Heart left ventricle (tissue), 16 donors: ENCODE measurements around the gene ARL5C. TPM values are rescaled to one million over a fixed set of nuclear protein-coding genes. Genes with fewer than 3 reads are reported as not detected.

Source experiments
- ATAC-seq, 4 donors: fragments of 200-7000 bp; cut with Tn5 transposase; one replicate each; pipeline ENCODE4 v1.9.1; 2020 to 2022; ENCODE audit warnings: moderate library complexity in 4 of 4, mild to moderate bottlenecking in 3 of 4, moderate number of reproducible peaks in 1 of 4
- DNase-seq, 5 donors: peaks; one replicate each; pipeline ENCODE4 v3.0.0-alpha.2; 2020
- H3K27ac ChIP-seq, 12 donors: fragments of 200-600 bp; sonication (generic) in 4 of 12; one replicate each; pipeline versions ENCODE4 v1.5.0 to v1.8.0; 2016 to 2022; ENCODE audit warnings: mild to moderate bottlenecking in 2 of 12
- H3K27me3 ChIP-seq, 9 donors: fragments of 200-600 bp; sonication (generic) in 2 of 9; one replicate each; pipeline versions ENCODE4 v1.5.1 to v1.8.0; 2016 to 2022; ENCODE audit warnings: mild to moderate bottlenecking in 3 of 9
- H3K36me3 ChIP-seq, 9 donors: fragments of 200-600 bp; sonication (generic) in 2 of 9; one replicate each; pipeline versions ENCODE4 v1.5.0 to v1.8.0; 2018 to 2022; ENCODE audit warnings: mild to moderate bottlenecking in 2 of 9
- H3K4me1 ChIP-seq, 12 donors: fragments of 200-600 bp; sonication (generic) in 4 of 12; one replicate each; pipeline versions ENCODE4 v1.5.0 to v1.8.0; 2016 to 2022; ENCODE audit warnings: mild to moderate bottlenecking in 3 of 12
- H3K4me3 ChIP-seq, 12 donors: fragments of 200-600 bp; sonication (generic) in 4 of 12; one replicate each; pipeline versions ENCODE4 v1.5.0 to v1.8.0; 2017 to 2022; ENCODE audit warnings: mild to moderate bottlenecking in 9 of 12, moderate library complexity in 4 of 12
- H3K9me3 ChIP-seq, 12 donors: fragments of 200-600 bp; sonication (generic) in 4 of 12; one replicate each; pipeline versions ENCODE4 v1.5.0 to v1.8.0; 2016 to 2022; ENCODE audit warnings: mild to moderate bottlenecking in 1 of 12
- POLR2A ChIP-seq, 2 donors: fragments of 450-650 bp; IDR thresholded peaks; one replicate each; pipeline ENCODE4 v1.6.1; 2017; ENCODE audit warnings: antibody characterized with exemption in 2 of 2, mild to moderate bottlenecking in 2 of 2, moderate library complexity in 2 of 2
- WGBS, 4 donors: extraction: QIAGEN DNeasy Blood & Tissue Kit in 2 of 4; methylation state at CpG; one replicate each; pipeline versions ENCODE4 v1.1.5 to v1.1.7; 2013 to 2018; 5-methylcytosine and 5-hydroxymethylcytosine counted together
- intact Hi-C, 10 donors: fragments of 100-400 bp; cut with DNase I; formaldehyde crosslinking; loops; one replicate each; pipeline versions ENCODE4 v1.11.1 to v1.14.2; 2022
- polyA plus RNA-seq, 2 donors: library from polyadenylated mRNA; stranded (reverse); fragments of 200-250 nt; gene quantifications; one replicate each; pipeline ENCODE4 v1.2.3, GENCODE V29; 2013
- total RNA-seq, 9 donors: library from RNA; depleted of rRNA in 2 of 9; stranded (reverse); fragments of >200 nt in 2 of 9; fragmentation: NEBNext Ultra II Directional in 3 of 9; extraction: Animal tissue kit (Norgen Biotek cat#: 25700) in 3 of 9; gene quantifications; one replicate each; pipeline versions ENCODE4 v1.1.0 to v1.2.4, GENCODE V29; 2016 to 2023
- TF ChIP-seq, protein P1 (sequence below), 12 donors: fragments of 200-600 bp; sonication (generic) in 4 of 12; IDR thresholded peaks; one replicate each; pipeline versions ENCODE4 v1.5.0 to v1.8.0; 2018 to 2022; ENCODE audit warnings: antibody characterized with exemption in 12 of 12, mild to moderate bottlenecking in 5 of 12
- donor health status: ischemic (EF 13 %, LVEDD 7.1; RV severe dilation, severe dysfunction).
- donor health status: healthy with polysubstance abuse.
- donor health status: DM: no; HTN: yes; CAD: no.
- donor health status: DM: no; HTN: no; CAD: no.
- donor health status: ischemic (EF 25% LVEDD 6.9; RV normal size, moderate dysfunction).
- donor health status: ischemic (EF 25% LVEDD 5.7; RV mildly dilated, moderate dysfunction).
- donor health status: healthy.
- donor health status: DM: yes; HTN: yes; CAD: no.
- donor health status: ischemic (EF 35%, LVEDD 5.7; RV mildly dilated, moderate dysfunction).
- donor health status: nonischemic (EF 11% LVEDD 7.7; RV severe dilation, severe dysfunction).
- donor health status: DM: yes; HTN: yes; CAD: no.
- donor health status: PGD.
- donor health status: ischemic (EF 29% LVEDD 5.4; RV normal size, mild dysfunction).
- donor health status: nonischemic (EF 23%, LVEDD 6.1; RV moderate dilation, normal function).

ARL5C gene
- total and polyA plus RNA-seq, 11 donors, result not detected

DNA sequence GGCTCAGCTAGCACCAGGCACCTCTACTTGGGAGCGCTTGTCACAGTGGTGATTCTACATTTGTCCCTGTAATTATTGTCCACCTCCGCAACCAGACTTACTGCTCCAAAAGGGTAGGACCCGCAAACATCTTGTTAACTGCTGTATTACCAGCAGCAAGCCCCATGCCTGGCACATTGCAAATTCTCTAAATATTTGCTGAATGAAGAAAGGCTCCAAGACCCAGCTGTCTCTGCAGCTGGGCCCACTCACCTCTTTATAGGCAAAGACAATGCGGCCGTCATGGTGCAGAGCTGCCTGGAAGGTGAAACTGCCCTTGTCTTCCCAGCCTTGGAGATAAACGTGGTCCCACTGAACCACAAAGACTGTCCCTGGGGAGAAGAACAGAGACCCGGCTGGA is 58.8 kb downstream of the ARL5C start:
- H3K27ac ChIP-seq, result no peak overlapping the region
- DNase-seq, result peak in 1 of 5 donors; percentile 8
- 85 to 90% (median 85%) methylated on average over 7 of the region's 7 CpGs for WGBS, 4 donors
- TF ChIP-seq, protein P1, sequence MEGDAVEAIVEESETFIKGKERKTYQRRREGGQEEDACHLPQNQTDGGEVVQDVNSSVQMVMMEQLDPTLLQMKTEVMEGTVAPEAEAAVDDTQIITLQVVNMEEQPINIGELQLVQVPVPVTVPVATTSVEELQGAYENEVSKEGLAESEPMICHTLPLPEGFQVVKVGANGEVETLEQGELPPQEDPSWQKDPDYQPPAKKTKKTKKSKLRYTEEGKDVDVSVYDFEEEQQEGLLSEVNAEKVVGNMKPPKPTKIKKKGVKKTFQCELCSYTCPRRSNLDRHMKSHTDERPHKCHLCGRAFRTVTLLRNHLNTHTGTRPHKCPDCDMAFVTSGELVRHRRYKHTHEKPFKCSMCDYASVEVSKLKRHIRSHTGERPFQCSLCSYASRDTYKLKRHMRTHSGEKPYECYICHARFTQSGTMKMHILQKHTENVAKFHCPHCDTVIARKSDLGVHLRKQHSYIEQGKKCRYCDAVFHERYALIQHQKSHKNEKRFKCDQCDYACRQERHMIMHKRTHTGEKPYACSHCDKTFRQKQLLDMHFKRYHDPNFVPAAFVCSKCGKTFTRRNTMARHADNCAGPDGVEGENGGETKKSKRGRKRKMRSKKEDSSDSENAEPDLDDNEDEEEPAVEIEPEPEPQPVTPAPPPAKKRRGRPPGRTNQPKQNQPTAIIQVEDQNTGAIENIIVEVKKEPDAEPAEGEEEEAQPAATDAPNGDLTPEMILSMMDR (IDR thresholded peaks at IDR 0.05), result no peak
- no peak for TF ChIP-seq POLR2A (IDR thresholded peaks at IDR 0.05)
- H3K36me3 ChIP-seq, result peaks cover 0 to 2% (median 0%) of the 10 kb centered on the region in 9 donors
- no peaks in the 10 kb centered on the region for H3K27me3 ChIP-seq
- H3K9me3 ChIP-seq, result no peaks in the 10 kb centered on the region
- no peak for ATAC-seq
- H3K4me3 ChIP-seq, result no peak overlapping the region
- H3K4me1 ChIP-seq, result peaks cover 0 to 9% (median 0%) of the 10 kb centered on the region in 12 donors
- intact Hi-C loops, result no loop called here

Other genes with a start within 250 kb of the ARL5C start
- under 1 TPM in 1 of 9 donors, not detected in 8; 0.11 TPM for gene FBXO47, start 198.8 kb downstream of the ARL5C start, total RNA-seq
- gene FBXO47, start 198.8 kb downstream of the ARL5C start, polyA plus RNA-seq, result not detected
- gene PLXDC1, start 14.5 kb downstream of the ARL5C start, total RNA-seq, result 10 to 100 TPM in 7 of 9 donors, 1 to 10 TPM in 2; 6.3 to 17.4 (median 13.8) TPM
- 10 to 100 TPM in 1 of 2 donors, 1 to 10 TPM in 1; 4.8 to 13.3 TPM for gene PLXDC1, start 14.5 kb downstream of the ARL5C start, polyA plus RNA-seq
- 10 to 100 TPM in 1 of 9 donors, 1 to 10 TPM in 8; 4.3 to 13.4 (median 7.1) TPM for gene CACNB1, start 31.5 kb upstream of the ARL5C start, total RNA-seq
- gene CACNB1, start 31.5 kb upstream of the ARL5C start, polyA plus RNA-seq, result 10 to 100 TPM in 1 of 2 donors, 1 to 10 TPM in 1; 6.1 to 14.3 TPM
- gene RPL19, start 34.1 kb upstream of the ARL5C start, total RNA-seq, result 1,000 to 10,000 TPM in 6 of 9 donors, 100 to 1,000 TPM in 3; 836 to 1,525 (median 1,097) TPM
- 1,000 to 10,000 TPM; 1,669 to 2,599 TPM for gene RPL19, start 34.1 kb upstream of the ARL5C start, polyA plus RNA-seq
- 1 to 10 TPM in 2 of 9 donors, under 1 TPM in 7; 0.16 to 3.6 (median 0.33) TPM for gene STAC2, start 59.8 kb upstream of the ARL5C start, total RNA-seq
- gene STAC2, start 59.8 kb upstream of the ARL5C start, polyA plus RNA-seq, result 1 to 10 TPM in 1 of 2 donors, under 1 TPM in 1; 0.76 to 5.3 TPM
- gene FBXL20, start 235.5 kb upstream of the ARL5C start, total RNA-seq, result 10 to 100 TPM in 8 of 9 donors, 1 to 10 TPM in 1; 9.7 to 21.9 (median 15.3) TPM
- gene FBXL20, start 235.5 kb upstream of the ARL5C start, polyA plus RNA-seq, result 1 to 10 TPM; 3.1 to 3.9 TPM